Prostate gland (tissue), 2 donors: ENCODE results near the gene BAG3. TPM values are rescaled to one million over a fixed set of nuclear protein-coding genes. Genes with fewer than 3 reads are reported as not detected.
A peak's percentile ranks its signal among the peaks of the same experiment; 100 is the strongest.

ENCODE experiments used
- DNase-seq: peaks from one replicate; pipeline ENCODE4 v3.0.0-alpha.2; 2019; ENCODE audit warnings: low spot score
- H3K27ac ChIP-seq, 2 donors: fragments of 200-600 bp; sonication (generic); 2 replicates each; pipeline ENCODE4 v1.5.1; 2017 to 2019
- H3K27me3 ChIP-seq: fragments of 200-600 bp; sonication (generic); replicated peaks from 2 replicates; pipeline ENCODE4 v1.5.1; 2019; ENCODE audit not compliant: insufficient read depth
- H3K36me3 ChIP-seq, 2 donors: fragments of 200-600 bp; sonication (generic); 1 replicate in 1 of 2; 2 replicates in 1 of 2; pipeline versions ENCODE4 v1.5.1 to v1.8.1; 2017 to 2019
- H3K4me1 ChIP-seq: fragments of 200-600 bp; sonication (generic); replicated peaks from 2 replicates; pipeline ENCODE4 v1.5.1; 2019
- H3K4me3 ChIP-seq, 2 donors: fragments of 200-600 bp; sonication (generic); 2 replicates each; pipeline ENCODE4 v1.5.1; 2017 to 2019
- H3K9me3 ChIP-seq: fragments of 200-600 bp; sonication (generic); 2 replicates; pipeline ENCODE4 v1.5.1; 2017
- POLR2A ChIP-seq: fragments of 450-650 bp; IDR thresholded peaks from one replicate; pipeline ENCODE4 v1.6.1; 2016; ENCODE audit warnings: antibody characterized with exemption, mild to moderate bottlenecking
- POLR2AphosphoS5 ChIP-seq: sonication (generic); formaldehyde crosslinking; IDR thresholded peaks from one replicate; pipeline ENCODE4 v1.6.1; 2017; ENCODE audit warnings: antibody characterized with exemption
- WGBS: methylation state at CpG from one replicate; pipeline ENCODE4 v1.1.5; 2018; 5-methylcytosine and 5-hydroxymethylcytosine counted together
- intact Hi-C: fragments of 100-400 bp; cut with DNase I; formaldehyde crosslinking; loops from one replicate; pipeline ENCODE4 v1.14.2; 2022
- total RNA-seq, 2 donors: library from RNA; depleted of rRNA; stranded (reverse); fragments of >200 nt; gene quantifications; one replicate each; pipeline ENCODE4 v1.1.0, GENCODE V29; 2016
- TF ChIP-seq, protein P1 (sequence below), 4 experiments: fragments of 200-600 bp in 2 of 4; fragments of 450-650 bp in 2 of 4; sonication (generic) in 2 of 4; IDR thresholded peaks; 1 replicate in 3 of 4; 2 replicates in 1 of 4; pipeline ENCODE4 v1.5.1; 2016 to 2019; ENCODE audit warnings: antibody characterized with exemption in 4 of 4, mild to moderate bottlenecking in 2 of 4, moderate library complexity in 2 of 4

BAG3 gene
- total RNA-seq, 2 donors from 2014 or later: 45.4 to 56.4 TPM

DNA sequence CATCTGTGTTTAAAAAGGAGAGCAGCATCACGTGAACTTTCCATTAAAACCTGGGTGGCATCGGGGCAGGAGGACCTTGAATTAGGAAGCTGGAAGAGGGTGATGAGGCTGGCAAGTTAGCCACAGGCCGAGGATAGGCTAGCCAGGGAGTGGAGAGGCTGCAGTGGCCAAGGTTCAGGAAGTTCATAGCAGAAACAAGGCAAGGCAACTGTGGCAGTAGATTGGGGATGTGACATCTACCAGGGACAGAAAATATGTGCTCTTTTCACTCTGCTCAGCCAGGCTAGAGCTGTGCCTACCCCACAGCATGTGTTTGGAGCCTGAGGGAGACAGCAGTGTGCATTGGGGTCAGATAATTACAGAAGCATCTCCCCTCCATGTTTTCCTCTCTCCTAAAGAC, 72.4 kb downstream of the BAG3 start:
- Histone ChIP-seq H3K27me3 (no peaks in the 10 kb centered on the region), H3K27ac (no peak overlapping the region), H3K36me3 (no peaks in the 10 kb centered on the region), H3K4me3 (no peak overlapping the region), H3K9me3 (no peaks in the 10 kb centered on the region), H3K4me1 (no peaks in the 10 kb centered on the region)
- intact Hi-C loops: no loop called here
- 94% methylated on average over 3 of the region's 3 CpGs for WGBS
- no peak for DNase-seq
- TF ChIP-seq POLR2A (no peak), POLR2AphosphoS5 (no peak)
- TF ChIP-seq, protein P1, sequence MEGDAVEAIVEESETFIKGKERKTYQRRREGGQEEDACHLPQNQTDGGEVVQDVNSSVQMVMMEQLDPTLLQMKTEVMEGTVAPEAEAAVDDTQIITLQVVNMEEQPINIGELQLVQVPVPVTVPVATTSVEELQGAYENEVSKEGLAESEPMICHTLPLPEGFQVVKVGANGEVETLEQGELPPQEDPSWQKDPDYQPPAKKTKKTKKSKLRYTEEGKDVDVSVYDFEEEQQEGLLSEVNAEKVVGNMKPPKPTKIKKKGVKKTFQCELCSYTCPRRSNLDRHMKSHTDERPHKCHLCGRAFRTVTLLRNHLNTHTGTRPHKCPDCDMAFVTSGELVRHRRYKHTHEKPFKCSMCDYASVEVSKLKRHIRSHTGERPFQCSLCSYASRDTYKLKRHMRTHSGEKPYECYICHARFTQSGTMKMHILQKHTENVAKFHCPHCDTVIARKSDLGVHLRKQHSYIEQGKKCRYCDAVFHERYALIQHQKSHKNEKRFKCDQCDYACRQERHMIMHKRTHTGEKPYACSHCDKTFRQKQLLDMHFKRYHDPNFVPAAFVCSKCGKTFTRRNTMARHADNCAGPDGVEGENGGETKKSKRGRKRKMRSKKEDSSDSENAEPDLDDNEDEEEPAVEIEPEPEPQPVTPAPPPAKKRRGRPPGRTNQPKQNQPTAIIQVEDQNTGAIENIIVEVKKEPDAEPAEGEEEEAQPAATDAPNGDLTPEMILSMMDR (IDR thresholded peaks at IDR 0.05): no peak

DNA sequence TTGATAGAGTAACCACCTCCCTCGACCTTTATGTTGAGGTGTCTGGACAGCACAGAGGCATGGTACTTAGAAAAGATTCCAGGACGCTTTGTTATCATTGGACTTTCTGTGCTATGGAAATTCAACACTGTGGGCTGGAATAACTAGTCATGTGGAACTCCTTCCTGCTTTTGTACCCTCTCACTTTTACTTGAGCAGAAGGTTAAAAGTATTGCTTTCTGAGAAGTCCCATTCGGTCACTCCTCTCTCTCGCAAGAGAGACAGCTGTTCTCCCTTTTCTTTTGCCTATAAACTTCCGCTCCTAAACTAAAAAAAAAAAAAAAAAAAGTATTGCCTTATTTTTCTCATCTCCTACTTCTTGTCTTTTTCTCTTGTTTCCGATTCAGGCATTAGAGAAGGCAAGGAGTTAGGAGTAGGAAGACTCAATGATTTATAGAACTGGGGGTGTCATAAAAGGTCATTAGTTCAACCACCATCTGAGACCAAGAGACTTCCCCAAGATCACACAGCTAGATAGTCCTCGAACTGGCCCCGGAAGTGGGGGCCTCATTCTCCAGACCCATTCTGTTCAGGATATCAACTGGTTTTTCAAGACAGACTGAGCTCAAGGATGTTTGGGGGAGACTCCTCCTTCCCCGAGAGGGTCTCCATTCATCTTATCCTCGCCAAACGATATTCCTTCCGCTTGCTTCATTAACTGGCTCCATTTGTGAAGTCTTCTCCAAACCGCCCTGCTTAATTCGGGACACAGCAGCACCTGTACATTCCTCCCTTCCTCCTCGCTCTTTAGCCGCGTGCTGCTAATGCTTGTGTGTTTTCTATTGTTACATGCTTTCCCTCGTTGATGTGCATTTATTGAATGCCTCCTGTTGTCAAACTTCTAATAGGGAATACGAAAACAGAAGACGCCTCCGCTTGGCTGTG, 73.7 kb downstream of the BAG3 start:
- Histone ChIP-seq H3K36me3 (no peaks in the 10 kb centered on the region), H3K4me3 (peak overlapping the region; percentile 82), H3K9me3 (no peaks in the 10 kb centered on the region), H3K27me3 (no peaks in the 10 kb centered on the region), H3K4me1 (no peaks in the 10 kb centered on the region), H3K27ac (peak overlapping the region; percentile 90 to 91)
- WGBS: 23% methylated on average over 21 of the region's 21 CpGs
- intact Hi-C loops: loop anchor here (5.0 kb wide), 2 partner anchors 38 to 118 kb away; no protein-coding TSS in a partner anchor
- TF ChIP-seq, protein P1 (IDR thresholded peaks at IDR 0.05): no peak
- TF ChIP-seq POLR2A (no peak), POLR2AphosphoS5 (no peak)
- DNase-seq: no peak

DNA sequence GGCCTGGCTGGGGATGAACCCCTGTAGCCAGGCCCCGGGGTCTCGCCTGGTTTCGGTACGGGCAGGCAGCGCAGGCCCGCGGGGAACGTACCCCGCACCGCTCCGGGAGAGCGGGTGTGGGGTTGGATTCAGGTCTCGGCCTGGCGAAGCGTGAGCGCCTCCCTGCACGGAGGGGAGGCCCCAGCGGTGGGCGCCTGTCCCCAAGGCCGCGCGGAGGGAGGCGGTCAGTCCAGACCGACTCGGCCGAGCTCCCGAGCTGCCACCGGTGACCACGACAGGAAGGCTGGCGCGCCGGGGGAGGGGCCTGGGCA, 74.3 kb downstream of the BAG3 start:
- H3K4me1 ChIP-seq: no peaks in the 10 kb centered on the region
- DNase-seq: no peak
- WGBS: under 1% methylated on average over 29 of the region's 32 CpGs
- H3K4me3 ChIP-seq: peak overlapping the region; percentile 82
- H3K27ac ChIP-seq: peak overlapping the region; percentile 90 to 91
- H3K27me3 ChIP-seq: no peaks in the 10 kb centered on the region
- intact Hi-C loops: loop anchor here (5.0 kb wide), 2 partner anchors 38 to 118 kb away; no protein-coding TSS in a partner anchor
- TF ChIP-seq, protein P1 (IDR thresholded peaks at IDR 0.05): no peak
- peak; percentile 86 for TF ChIP-seq POLR2AphosphoS5
- TF ChIP-seq POLR2A: peak; percentile 76
- H3K9me3 ChIP-seq: no peaks in the 10 kb centered on the region
- H3K36me3 ChIP-seq: no peaks in the 10 kb centered on the region

DNA sequence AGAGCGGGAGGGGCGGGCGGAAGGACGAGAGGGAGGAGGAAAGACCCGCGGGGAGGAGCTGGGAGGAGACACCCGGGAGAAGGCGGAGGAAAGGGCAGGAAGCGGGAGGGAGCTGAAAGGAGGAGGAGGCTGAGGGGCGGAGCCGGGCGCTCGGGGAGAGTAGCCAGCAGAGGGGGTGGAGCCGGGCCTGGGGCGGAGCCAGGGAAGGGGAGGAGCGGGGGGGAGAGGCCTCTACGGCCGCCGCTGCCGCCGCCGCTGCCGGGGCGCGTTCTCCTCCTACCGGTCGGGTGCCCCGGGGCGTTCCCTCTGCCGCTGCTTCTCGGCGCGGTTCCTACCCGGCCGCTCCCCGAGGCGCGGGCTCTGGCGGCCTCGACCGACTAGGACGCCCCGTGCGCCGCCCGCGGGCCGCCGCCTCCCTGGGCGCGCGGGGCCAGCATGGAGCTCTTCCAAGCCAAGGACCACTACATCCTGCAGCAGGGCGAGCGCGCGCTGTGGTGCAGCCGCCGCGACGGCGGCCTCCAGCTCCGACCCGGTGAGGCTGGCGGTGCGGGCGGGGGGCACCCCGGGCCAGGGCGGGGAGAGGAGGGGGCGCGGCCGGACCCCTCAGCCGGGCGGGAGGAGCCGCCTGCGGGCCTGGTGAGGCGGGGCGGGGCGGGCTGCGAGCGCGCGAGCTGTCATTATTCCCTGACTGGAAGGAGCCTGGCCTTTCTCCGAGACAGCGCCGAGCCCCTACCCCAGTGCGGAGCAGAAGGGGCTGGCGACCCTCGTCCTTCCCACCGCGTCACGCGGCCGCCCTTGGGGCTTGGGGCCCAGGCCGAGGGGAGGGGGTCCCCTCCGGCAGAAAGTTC, 74.9 kb downstream of the BAG3 start, which contains the start of gene INPP5F:
INPP5F (plus strand) TSS at position 223 of the 848 bp plus-strand sequence; CDS start at position 436, 213 bp downstream.
- Histone ChIP-seq H3K27ac (peak within 1 kb of the TSS; percentile 90 to 91), H3K9me3 (no peaks in the 10 kb centered on the region), H3K36me3 (no peaks in the 10 kb centered on the region), H3K4me1 (no peaks in the 10 kb centered on the region), H3K4me3 (peak within 1 kb of the TSS; percentile 82), H3K27me3 (no peaks in the 10 kb centered on the region)
- intact Hi-C loops: loop anchor here (5.0 kb wide), 2 partner anchors 39 to 119 kb away; no protein-coding TSS in a partner anchor
- 1% methylated on average over 75 of the region's 95 CpGs for WGBS
- DNase-seq: peak; percentile 99
- TF ChIP-seq, protein P1 (IDR thresholded peaks at IDR 0.05): peak in 3 of 4 experiments; percentile 35 to 60 (median 43)
- TF ChIP-seq POLR2AphosphoS5 (peak; percentile 12), POLR2A (peak; percentile 60)
